HT1080 (cell line): ENCODE measurements around the gene R3HDM2. TPM values are rescaled to one million over a fixed set of nuclear protein-coding genes. Genes with fewer than 3 reads are reported as not detected.
"Not testable (repeated sequence)": the region's sequence is repeated elsewhere in the genome, so short reads cannot be mapped to it uniquely, and the experiment has no call there.

Source experiments
- DNase-seq: peaks from one replicate; pipeline ENCODE4 v3.0.0-alpha.2; 2015; ENCODE audit warnings: low read depth
- total RNA-seq: library from RNA; depleted of rRNA; stranded (reverse); fragments of >200 nt; shearing (Covaris generic); gene quantifications from 2 replicates; pipeline ENCODE4 v1.2.3, GENCODE V29; 2014

Gene R3HDM2
- total RNA-seq, 1 experiment from 2014 or later, result 13.0 TPM

GRCh38 chr12:57384478-57384877 lies 46.4 kb downstream of the R3HDM2 start:
- no peak for DNase-seq

GRCh38 chr12:57381693-57382220 lies 49.1 kb downstream of the R3HDM2 start:
- DNase-seq, result peak; percentile 51

GRCh38 chr12:57380300-57380699 lies 50.5 kb downstream of the R3HDM2 start:
- DNase-seq, result no peak

- no peak for DNase-seq
Measured at GRCh38 chr12:57377103-57377840, 53.6 kb downstream of the R3HDM2 start.

- no peak for DNase-seq
Measured at GRCh38 chr12:57372233-57372632, 58.6 kb downstream of the R3HDM2 start.

- DNase-seq, result no peak
Measured at GRCh38 chr12:57370696-57371095, 60.1 kb downstream of the R3HDM2 start.

- DNase-seq, result no peak
Measured at GRCh38 chr12:57370072-57370471, 60.8 kb downstream of the R3HDM2 start.

- DNase-seq, result no peak
Measured at GRCh38 chr12:57369202-57369601, 61.6 kb downstream of the R3HDM2 start.

GRCh38 chr12:57368349-57369095 lies 62.3 kb downstream of the R3HDM2 start:
- DNase-seq, result no peak

- no peak for DNase-seq
Measured at GRCh38 chr12:57367121-57367520, 63.7 kb downstream of the R3HDM2 start.

- no peak for DNase-seq
Measured at GRCh38 chr12:57366315-57366714, 64.5 kb downstream of the R3HDM2 start.

GRCh38 chr12:57364156-57364555 lies 66.7 kb downstream of the R3HDM2 start:
- DNase-seq, result not testable (repeated sequence)

GRCh38 chr12:57360468-57360867 lies 70.4 kb downstream of the R3HDM2 start:
- DNase-seq, result no peak

- no peak for DNase-seq
Measured at GRCh38 chr12:57358646-57359045, 72.2 kb downstream of the R3HDM2 start.

- no peak for DNase-seq
Measured at GRCh38 chr12:57355734-57356133, 75.1 kb downstream of the R3HDM2 start.

- no peak for DNase-seq
Measured at GRCh38 chr12:57352166-57352565, 78.7 kb downstream of the R3HDM2 start.

- no peak for DNase-seq
Measured at GRCh38 chr12:57347284-57347683, 83.6 kb downstream of the R3HDM2 start.

GRCh38 chr12:57343703-57344378 lies 87.0 kb downstream of the R3HDM2 start:
- DNase-seq, result no peak

- no peak for DNase-seq
Measured at GRCh38 chr12:57342207-57342691, 88.6 kb downstream of the R3HDM2 start.

GRCh38 chr12:57341275-57341990 lies 89.4 kb downstream of the R3HDM2 start:
- DNase-seq, result no peak

- no peak for DNase-seq
Measured at GRCh38 chr12:57340104-57340503, 90.7 kb downstream of the R3HDM2 start.
